Stimulated activated CD8-positive, alpha-beta memory T cell treated with anti-CD3 and anti-CD28 coated beads, Interleukin-4, amount 100 ng/mL, for 48 hours (primary cell): ENCODE data around the gene LAMP1.
"Not testable (repeated sequence)": the region's sequence is repeated elsewhere in the genome, so short reads cannot be mapped to it uniquely, and the experiment has no call there.

Source experiments
- DNase-seq: peaks from one replicate; pipeline ENCODE4 v3.0.0-alpha.2; 2020

Gene LAMP1

DNA sequence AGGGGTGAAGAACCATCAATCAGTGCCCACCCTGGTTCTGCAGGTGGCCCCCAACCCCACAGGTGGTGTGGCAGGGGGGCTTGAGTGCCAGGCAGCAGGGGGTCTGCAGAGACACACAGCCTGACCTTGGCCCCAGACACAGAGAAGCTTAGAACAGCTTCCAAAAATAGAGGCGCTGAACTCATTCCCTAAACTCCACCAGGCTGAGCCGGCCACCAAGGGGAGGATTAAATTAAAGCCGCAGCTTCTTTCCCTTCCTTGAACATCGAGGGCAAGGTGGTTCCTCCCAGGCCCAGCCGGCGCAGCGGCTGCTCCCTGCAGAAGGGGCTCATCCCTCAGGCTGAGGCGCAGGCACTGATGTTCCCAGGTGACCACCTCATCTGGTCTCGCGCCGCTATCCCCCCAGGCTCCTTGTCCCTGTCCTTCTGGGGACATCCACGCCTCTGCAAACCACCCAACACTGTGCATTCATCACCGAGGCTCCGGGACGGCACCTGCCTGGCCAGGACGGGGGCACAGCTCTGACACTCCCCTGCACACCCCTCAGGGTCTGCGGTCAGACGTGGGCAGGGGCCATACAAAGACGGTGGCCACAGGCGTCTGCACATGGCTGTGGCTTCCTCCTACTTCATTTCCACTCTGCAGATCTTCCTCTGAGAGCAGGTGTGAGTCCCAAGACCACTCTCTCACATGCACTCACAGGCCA is 30.9 kb downstream of the LAMP1 start:
- no peak for DNase-seq

DNA sequence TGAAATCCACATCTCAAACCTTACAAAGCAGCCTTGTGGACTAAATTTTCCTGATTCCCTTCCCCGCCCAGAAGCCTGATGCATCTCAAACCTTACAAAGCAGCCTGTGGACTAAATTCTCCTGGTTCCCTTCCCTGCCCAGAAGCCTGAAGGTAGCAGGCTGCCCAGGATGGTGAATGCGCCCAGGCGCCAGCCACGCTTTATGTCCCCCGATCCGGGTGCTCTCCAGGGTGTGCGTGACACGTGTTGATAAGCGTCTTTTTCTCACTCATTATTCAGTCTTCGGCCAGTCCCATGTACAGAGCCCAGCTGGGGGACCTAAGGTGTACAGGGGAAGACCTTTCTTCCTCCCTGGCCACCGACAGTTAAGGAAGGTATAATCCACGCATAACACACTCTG is 31.8 kb downstream of the LAMP1 start:
- DNase-seq: no peak

DNA sequence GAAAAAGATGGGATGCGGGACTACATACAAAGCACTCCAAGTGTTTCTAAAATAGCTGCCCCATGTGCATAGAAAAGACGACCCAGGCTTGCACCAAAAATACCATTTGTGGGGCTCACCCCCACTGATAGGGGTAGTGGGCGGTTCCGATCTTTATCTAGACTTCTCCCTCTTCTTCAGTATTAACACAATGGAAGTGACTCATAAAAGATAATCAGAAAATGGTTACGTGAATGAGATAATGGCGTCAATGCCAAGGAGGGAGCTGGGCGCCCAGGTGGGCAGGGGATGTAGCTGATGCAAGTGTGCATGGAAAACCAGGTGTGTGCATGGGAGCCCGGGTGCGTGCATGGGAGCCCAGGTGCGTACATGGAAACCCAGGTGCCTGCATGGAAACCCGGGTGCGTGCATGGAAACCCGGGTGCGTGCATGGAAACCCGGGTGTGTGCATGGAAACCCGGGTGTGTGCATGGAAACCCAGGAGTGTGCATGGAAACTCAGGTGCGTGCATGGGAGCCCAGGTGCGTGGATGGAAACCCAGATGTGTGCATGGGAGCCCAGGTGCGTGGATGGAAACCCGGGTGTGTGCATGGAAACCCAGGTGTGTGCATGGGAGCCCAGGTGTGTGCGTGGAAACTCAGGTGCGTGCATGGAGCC is 32.7 kb downstream of the LAMP1 start:
- no peak for DNase-seq

DNA sequence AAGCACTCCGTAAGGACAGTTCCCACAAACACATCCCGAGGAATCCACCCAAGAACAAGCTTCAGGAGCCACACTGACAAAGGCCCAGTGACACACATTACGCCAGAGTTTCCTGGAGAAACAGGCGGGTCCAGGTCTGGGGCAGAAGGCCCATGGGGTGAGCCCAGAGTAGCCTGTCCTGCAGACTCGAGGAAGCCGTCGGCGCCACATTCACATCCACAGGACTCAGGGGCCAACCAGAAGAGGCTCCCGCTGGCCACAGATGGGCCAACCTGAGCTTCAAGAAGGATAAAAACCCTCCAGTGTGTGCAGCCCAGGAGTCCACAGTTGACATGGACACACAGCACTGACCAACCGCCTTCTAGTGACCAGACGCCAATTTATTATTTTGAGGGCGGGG is 35.6 kb downstream of the LAMP1 start:
- DNase-seq: no peak

DNA sequence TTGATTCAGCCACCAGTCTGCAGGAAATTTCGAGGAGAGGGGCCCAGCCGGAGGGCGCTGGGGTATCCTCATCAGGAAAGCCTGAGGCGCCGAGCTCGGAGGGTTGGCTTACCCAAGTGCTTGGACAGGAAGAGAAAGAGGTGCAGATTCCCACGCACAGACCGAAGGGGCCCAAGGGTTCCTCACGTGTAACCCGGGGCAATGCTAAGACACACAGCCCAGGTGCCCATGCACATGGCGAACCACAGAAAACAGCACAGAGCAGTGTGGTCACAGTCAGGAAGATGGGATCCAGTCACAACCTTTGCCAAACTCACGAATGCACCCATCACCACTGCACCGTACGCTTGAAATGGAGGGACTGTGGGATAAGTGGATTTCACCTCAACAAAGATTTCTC is 36.0 kb downstream of the LAMP1 start:
- DNase-seq: no peak

DNA sequence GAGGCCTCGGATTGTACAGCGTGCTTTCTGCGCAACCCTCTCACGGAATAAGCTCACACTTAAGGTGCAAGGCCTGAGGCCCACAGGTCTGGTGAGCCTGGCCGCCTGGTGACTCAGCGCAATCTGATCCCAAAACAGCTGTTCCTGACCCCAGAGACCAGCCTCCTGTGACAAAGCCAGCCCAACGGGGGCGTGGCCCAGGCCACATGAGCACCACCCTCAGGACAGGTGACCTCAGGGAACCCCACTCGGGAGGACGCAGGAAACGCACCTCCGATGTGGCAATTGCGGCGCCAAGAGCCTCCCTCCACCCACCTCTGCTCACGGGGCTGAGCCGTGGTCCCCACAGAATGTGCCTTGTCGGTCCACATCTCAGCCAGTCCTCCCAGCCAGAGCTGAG is 40.5 kb downstream of the LAMP1 start:
- no peak for DNase-seq

DNA sequence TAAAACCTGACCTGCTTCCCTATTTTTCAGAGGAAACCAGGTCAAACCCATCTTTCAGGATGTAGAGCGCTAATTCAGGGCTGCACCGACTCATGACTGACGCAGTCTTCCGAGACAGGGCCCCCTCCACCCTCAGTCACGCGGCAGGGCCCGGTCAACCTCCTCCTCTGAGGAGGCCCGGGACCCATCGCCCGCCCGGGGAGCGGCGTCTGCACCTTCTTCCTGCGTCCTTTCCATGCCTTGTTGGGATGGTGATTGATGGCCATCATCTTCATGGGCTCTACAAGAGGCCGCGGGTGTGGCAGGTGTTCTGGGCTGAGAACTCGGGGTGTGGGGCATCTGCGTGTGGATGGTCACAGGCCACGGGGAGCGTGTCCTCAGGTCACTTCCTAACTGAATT is 40.9 kb downstream of the LAMP1 start:
- DNase-seq: no peak

DNA sequence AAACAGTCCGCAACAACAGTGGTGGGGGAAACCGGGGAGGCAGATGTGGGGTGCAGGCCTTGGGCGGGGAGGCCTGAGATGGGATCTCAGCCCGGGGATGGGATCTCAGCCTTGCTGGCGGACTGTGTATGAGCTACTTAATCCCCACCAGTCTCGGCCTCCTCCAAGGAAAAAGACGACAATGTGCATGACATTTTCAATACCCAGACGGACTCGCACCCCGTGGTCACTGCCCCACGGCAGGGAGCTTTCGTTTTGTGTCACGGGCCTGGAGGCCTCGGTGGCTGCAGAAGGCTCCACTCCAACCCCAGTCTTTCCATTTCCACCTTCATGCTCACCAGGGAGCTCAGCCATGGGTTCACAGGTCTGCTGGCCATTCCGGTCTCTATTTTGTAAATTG is 41.4 kb downstream of the LAMP1 start:
- DNase-seq: no peak

DNA sequence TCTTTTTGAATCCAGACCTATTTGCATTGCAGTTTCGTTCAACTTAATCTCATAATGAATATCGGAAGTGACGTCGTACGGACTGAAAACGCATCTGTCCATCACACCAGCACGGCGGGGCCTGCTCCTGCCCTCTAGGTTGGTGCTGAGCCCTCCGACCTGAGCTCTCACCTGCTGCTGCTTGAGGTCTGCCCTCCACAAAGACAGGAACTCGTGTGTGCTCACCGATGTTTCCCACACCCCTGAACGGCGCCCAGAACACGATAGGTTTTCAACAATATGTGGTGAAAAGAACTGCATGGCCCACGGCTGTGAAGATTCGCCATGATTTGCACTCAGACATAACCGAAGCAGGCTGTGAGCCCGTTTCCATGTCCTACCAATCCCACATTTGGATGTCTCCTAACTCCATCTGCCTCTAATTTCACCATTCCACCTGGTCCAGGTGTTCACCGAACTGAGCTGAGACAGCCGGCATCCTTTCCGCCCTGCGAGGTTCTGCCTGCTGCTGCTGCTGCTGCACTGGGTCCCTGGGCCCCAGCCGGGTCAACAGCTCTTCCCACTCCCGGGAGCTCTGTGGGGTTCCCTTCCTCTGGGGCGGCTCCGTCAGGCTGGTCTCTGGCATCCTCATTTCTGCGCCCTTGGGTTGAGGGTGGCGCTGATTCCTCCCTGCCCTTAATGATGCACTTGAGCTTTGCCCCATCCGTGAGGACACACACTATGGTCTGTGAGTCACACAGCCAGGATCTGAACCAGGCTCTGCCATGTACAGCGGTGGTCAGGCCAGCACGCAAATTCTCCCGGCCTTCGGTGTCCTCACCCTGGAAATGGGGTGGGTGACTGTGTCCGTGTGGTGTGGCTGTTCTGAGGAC is 46.0 kb downstream of the LAMP1 start:
- DNase-seq: no peak

DNA sequence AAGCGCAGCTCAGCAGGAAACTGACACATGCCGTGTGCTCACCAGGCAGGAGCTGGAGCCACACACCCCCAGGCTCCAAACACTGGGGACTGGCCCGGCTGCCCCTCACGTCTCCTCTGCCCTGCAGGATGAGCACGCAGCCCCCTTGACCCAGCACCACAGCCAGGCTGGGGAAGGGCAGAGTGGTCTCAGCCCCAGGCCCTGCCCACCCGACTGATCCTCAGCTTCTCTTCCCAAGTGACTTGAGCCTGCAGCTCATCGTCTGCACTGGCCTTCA is 46.6 kb downstream of the LAMP1 start:
- DNase-seq: no peak

DNA sequence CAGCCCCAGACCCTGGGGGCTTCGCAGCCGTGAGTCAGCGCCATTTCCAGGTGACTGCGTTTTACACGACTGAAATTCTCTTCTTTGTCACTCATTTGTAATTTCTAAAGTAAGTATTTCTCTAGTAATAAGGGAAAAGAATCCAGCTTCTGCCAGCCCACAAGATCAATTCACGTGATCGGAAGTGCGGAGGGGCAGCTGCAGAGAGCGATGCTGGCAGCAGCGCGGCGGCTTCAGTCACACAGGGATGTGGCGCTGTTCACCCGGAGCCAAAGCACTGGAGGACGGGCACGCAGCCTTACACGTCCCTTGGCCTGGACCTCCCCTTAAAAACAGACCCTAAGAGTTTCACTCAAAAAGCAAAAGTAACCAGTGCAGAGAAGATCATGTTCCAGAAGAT is 48.4 kb downstream of the LAMP1 start:
- no peak for DNase-seq

DNA sequence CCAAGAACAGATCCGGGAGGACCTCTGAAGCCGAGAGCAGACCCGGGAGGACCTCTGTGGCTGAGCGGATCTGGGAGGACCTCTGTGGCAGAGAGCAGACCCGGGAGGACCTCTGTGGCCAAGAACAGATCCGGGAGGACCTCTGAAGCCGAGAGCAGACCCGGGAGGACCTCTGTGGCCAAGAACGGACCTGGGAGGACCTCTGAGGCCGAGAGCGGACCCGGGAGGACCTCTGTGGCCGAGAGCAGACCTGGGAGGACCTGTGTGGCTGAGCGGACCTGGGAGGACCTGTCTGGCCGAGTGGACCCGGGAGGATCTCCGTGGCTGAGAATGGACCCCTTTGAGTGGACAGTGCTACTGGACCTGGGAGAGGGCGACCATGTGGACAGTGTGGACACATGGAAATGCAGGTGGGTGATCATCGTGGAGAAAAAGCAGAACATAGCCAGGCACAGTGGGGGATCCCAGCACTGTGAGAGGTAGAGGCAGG is 50.7 kb downstream of the LAMP1 start:
- not testable (repeated sequence) for DNase-seq

DNA sequence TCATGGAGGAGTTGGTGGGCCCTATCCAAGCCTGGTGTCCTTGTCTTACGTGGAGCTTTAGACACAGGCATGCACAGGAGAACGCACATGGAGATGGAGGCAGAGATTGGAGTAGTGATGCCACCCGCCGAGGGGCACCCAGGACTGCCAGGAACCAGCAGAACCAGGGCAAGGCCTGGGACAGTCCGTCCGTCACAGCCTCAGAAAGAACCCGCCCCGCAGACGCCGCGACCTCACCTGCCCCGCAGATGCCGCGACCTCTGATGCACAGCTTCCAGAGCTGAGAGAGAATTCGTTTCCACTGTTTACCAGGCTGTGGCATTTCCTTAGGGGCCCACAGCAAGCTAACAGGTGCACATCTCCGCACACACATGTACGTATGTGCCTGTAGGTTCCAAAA is 51.6 kb downstream of the LAMP1 start:
- DNase-seq: no peak

DNA sequence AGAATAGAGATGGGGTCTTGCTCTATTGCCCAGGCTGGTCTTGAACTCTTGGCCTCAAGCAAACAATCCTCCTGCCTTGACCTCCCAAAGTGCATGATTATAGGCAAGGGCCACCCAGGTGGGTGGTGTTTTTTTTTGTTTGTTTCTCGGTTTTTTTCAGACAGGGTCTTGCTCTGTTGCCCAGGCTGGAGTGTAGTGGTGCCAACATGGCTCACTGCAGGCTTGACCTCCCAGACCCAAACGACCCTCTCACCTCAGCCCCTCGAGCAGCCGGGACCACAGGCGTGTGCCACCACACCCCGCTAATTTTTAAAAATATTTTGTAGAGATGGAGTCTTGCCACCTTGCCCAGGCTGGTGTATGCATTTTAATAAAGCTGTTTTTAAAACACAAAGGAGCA is 52.0 kb downstream of the LAMP1 start:
- no peak for DNase-seq

DNA sequence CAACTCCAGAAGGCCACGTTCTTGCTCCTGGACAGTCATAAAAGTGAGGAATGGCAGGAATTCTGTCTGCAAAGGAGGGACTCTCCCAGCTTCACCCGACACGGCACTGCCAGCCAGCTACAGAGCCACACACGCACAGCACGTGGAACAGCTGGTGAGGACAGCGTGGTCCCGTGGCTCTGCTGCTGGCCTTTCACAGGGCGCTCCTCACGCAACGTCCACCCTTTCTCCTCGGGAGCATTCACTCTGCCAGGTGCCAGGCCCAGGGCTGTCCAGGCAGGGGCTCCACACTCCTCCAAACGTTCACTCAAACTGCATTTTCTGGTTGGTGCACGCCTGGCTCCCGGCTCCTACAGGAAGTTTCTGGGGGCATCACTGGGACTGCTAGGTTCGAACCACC is 52.5 kb downstream of the LAMP1 start:
- DNase-seq: no peak

DNA sequence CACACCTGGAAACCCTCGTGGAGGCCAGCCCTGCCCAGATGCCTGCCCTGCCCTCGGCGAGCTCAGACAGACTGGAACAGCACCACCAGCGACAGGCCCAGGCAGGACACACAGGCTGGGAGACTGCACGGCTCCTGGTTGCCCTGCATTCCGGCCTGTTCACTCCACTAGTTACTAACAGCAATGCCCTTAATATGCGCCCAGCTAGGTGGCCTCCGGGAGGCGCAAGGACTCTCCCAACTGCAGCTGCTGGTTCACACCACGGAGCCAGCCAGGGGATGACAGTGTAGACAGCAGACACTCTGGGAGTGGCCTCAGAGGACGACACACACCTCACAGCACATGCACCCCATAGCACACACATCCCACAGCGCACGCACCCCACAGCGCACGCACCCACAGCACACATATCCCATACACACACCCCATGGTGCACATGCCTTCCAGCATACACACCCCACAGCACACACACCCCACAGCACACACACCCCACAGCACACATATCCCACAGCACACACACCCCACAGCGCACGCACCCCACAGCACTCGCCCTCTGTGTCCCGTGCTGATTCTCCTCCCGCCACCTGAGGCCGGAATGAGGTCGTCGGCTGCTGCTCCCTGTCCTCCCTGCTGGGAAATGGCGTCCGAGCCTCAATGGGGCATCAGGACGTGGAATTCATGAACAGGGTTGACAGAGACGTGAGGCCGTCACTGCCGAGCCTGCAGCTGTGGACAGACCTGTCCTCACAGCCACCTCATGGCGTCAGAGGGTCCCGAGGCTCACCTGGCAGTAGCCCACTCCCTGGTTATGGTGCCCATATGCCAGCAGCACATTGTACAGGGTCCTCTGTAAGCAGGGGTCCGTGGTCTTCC is 53.3 kb downstream of the LAMP1 start:
- no peak for DNase-seq

DNA sequence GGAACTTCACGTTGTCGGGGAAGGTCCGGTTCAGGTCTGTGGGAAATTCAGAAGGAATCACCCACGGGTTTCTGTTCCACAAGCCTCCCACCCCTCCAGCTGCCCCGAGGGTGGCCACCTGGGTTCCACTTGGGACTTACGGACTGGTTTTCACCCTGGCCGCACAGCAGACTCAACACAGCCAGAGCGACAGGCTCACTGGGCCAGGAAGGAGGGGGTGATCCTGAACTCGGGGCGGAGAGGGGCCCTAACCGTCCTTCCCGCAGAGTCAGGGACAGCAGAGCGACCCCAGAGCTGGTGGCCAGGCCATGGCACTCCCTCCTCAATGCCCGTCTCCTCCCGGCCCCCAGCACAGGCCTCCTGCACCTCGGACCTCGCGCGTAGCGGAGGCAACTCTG is 53.9 kb downstream of the LAMP1 start:
- no peak for DNase-seq

DNA sequence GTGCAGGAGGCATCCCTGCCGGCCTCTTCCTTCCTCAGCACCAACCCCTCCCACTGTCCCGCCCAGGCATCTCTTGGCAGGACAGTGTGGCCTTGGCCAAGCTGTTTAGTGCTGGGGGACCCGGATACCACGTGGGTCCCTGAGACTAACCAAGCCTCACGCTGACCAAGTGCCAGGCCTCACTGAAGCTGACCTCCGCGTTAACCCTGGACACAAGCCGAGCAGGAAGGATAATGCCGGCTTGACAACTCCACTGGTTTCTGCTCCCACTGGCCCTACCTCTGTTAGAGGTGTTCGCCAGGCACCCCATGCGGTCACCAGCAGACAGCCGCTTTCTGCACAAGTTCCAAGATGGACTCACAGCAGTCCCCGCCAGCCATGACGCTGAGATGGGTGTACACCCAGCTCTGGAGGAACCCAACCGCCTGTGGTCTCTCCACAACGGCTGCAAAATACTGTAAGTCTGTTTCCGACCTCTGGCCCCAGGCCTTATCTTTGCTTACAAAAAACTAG is 54.5 kb downstream of the LAMP1 start:
- no peak for DNase-seq

DNA sequence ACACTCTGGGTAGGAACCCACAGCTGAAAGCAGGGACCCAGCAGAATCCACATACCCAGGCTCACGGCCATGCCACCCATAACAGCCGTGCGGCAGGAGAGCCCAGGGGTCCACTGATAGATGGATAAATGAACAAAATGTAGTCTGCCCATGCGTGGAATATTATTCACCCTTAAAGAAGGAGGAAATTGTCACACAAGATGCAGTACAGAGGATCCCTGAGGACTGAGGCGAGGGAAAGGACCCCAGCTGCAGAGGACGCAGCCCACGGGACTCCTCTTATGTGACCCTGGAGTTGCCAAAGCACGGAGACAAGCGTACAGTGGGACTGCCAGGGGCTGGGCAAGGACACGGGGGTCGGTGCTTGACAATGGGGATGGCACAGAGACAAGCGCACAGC is 56.2 kb downstream of the LAMP1 start:
- no peak for DNase-seq

DNA sequence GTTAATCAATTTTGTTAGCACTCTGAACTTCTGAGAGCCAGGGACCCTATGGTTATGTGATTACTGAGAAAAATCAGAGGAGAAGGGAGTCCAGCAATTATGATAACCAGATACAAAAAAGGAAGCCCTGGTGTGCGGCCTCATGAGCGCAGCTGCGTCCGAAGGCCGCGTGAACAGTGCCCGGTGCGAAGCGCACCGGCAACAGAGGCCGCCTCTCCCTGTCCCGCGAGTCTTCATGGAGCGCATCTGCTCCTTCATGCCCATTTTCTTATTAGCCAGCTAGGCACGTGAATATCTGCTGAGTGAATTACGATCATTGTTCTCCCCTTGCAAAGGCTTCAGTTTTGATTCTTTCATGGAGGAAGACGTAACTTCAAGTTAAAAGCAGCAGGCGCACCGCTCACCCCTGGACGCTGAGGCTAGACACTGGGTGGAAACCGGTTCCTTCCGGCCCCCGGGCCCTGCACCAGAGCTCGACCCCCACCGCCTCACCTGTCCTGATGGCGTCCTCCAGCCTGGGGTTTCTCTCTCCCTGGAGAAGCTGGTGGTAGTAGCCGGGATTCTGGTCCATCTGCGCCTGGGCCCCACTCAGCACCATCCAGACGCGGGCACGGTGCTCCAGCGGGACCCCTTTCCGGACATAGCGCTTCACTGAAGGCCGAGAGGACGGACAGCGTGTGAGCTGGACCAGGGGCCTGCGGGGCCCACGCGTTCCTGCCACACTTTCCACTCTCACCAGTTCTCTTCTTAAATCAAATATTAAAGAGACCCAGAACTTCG is 58.0 kb downstream of the LAMP1 start:
- no peak for DNase-seq

DNA sequence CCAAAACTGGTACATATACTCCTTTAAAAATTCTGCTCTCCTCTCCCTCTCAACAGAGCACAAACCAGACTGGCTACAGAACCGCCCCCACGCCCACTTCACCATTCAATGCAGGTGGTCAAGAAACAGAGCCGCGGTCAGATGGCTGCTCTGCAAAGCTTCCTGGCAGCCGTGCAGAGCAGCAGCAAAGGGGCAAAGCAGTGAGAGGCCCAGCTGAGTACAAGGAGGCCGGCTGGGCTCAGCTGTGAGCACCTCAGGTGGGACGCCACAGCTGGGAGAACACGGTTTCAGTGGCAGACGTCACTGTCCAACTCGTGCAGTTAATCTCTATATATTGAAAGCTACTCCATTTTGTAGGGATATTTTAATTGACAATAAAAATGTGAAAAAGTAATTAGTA is 58.6 kb downstream of the LAMP1 start:
- DNase-seq: no peak

DNA sequence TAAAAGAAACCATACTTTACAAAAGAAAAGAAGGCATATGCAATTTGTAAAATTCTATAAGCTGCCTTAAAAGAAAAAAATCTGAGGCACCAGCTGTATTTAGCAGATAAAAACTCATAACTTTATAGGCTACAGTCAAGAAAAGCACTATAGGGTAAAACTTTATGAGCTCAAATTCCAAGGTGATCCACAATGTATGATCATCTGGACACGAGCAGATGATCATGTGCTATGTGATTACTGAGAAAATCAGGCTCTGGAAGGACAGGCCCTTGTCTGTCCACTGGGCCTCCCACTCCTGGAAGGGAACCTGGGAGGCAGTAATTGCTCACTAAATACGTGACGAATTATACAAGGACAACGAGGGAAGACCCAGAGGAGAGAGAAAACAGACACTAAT is 59.6 kb downstream of the LAMP1 start:
- no peak for DNase-seq
